B cell (primary cell): ENCODE measurements around the gene CPSF4L. TPM values are rescaled to one million over a fixed set of nuclear protein-coding genes. Genes with fewer than 3 reads are reported as not detected.
A peak's percentile ranks its signal among the peaks of the same experiment; 100 is the strongest.

ENCODE experiments used
- ATAC-seq: fragments of 200-7000 bp; cut with Tn5 transposase; one replicate; pipeline ENCODE4 v1.10.0; 2021; ENCODE audit warnings: low read depth, mild to moderate bottlenecking, moderate number of reproducible peaks, moderate library complexity
- CTCF ChIA-PET: fragments of 350-600 bp; sonication (Branson Sonifier 250); formaldehyde crosslinking; loops from one replicate; lab custom pipeline; 2021; ENCODE audit warnings: antibody characterized with exemption, inconsistent platforms; lab: Charles Lee
- POLR2A ChIA-PET: fragments of 350-600 bp; sonication (Branson Sonifier 250); formaldehyde crosslinking; loops from one replicate; lab custom pipeline; 2021; ENCODE audit warnings: antibody characterized with exemption; lab: Charles Lee
- DNase-seq: peaks from one replicate; pipeline ENCODE4 v3.0.0; 2013
- H2AFZ ChIP-seq: 2 replicates; pipeline ENCODE4 v1.6.1; 2012; ENCODE audit warnings: mild to moderate bottlenecking, low read depth, low read length; ENCODE audit not compliant: insufficient read depth, poor library complexity, severe bottlenecking
- H3K27ac ChIP-seq, 2 donors: 1 replicate in 1 of 2; 2 replicates in 1 of 2; pipeline ENCODE4 v1.5.1; 2012 to 2013; ENCODE audit warnings: low read length in 2 of 2, mild to moderate bottlenecking in 2 of 2, moderate library complexity in 1 of 2
- H3K27me3 ChIP-seq, 4 experiments: fragments of 200-600 bp in 1 of 4; sonication (generic) in 1 of 4; replicated peaks in 1 of 4; 1 replicate in 2 of 4; 2 replicates in 2 of 4; pipeline versions ENCODE4 v1.6.1 to v1.7.0; 2013 to 2016; ENCODE audit warnings: low read length in 3 of 4, mild to moderate bottlenecking in 2 of 4, mixed read lengths in 1 of 4, moderate library complexity in 1 of 4; ENCODE audit not compliant: insufficient read depth in 4 of 4, control insufficient read depth in 3 of 4; ENCODE audit errors: control extremely low read depth in 1 of 4
- H3K36me3 ChIP-seq, 2 experiments: replicated peaks in 1 of 2; 1 replicate in 1 of 2; 2 replicates in 1 of 2; pipeline versions ENCODE4 v1.6.1 to v1.7.1; 2013; ENCODE audit warnings: low read length in 1 of 2; ENCODE audit not compliant: insufficient read depth in 2 of 2, control insufficient read depth in 1 of 2; ENCODE audit errors: control extremely low read depth in 1 of 2, extremely low read depth in 1 of 2
- H3K4me1 ChIP-seq, 2 donors: fragments of 200-600 bp in 1 of 2; sonication (generic) in 1 of 2; 1 replicate in 1 of 2; 2 replicates in 1 of 2; pipeline versions ENCODE4 v1.5.1 to v1.6.1; 2013 to 2017; ENCODE audit warnings: low read length in 2 of 2; ENCODE audit not compliant: control insufficient read depth in 2 of 2, insufficient read depth in 2 of 2
- H3K4me2 ChIP-seq: replicated peaks from 2 replicates; pipeline ENCODE3; 2012; ENCODE audit warnings: mild to moderate bottlenecking, low read depth, low read length; ENCODE audit not compliant: poor library complexity, severe bottlenecking
- H3K4me3 ChIP-seq, 5 experiments: fragments of 200-600 bp in 1 of 5; sonication (generic) in 1 of 5; 1 replicate in 3 of 5; 2 replicates in 2 of 5; pipeline versions ENCODE4 v1.5.1 to v1.7.0; 2011 to 2016; ENCODE audit warnings: low read length in 4 of 5, mild to moderate bottlenecking in 4 of 5, low read depth in 2 of 5, control low read depth in 1 of 5, moderate library complexity in 1 of 5; ENCODE audit not compliant: insufficient read depth in 1 of 5; ENCODE audit errors: control extremely low read depth in 1 of 5, extremely low read depth in 1 of 5
- H3K79me2 ChIP-seq: fragments of 200-600 bp; sonication (generic); one replicate; pipeline ENCODE4 v1.6.0; 2016; ENCODE audit warnings: low read length; ENCODE audit not compliant: control insufficient read depth, insufficient read depth
- H3K9ac ChIP-seq: fragments of 200-600 bp; sonication (generic); 2 replicates; pipeline ENCODE4 v1.6.1; 2017; ENCODE audit warnings: mild to moderate bottlenecking, low read length, moderate library complexity
- H3K9me3 ChIP-seq, 3 donors: one replicate each; pipeline versions ENCODE4 v1.6.1 to v1.7.1; 2013; ENCODE audit warnings: low read length in 2 of 3; ENCODE audit not compliant: control insufficient read depth in 2 of 3, insufficient read depth in 1 of 3; ENCODE audit errors: control extremely low read depth in 1 of 3
- H4K20me1 ChIP-seq: 2 replicates; pipeline ENCODE4 v1.6.0; 2012; ENCODE audit warnings: mild to moderate bottlenecking, low read length; ENCODE audit not compliant: insufficient read depth, control insufficient read depth, poor library complexity, severe bottlenecking
- H3K27ac Mint-ChIP-seq: one replicate; pipeline ENCODE4 v1.8.0; 2021; ENCODE audit warnings: mixed read lengths
- H3K27me3 Mint-ChIP-seq: one replicate; pipeline ENCODE4 v1.8.0; 2021; ENCODE audit warnings: mixed read lengths
- H3K4me1 Mint-ChIP-seq: one replicate; pipeline ENCODE4 v1.8.0; 2021; ENCODE audit warnings: mixed read lengths
- H3K4me3 Mint-ChIP-seq: one replicate; pipeline ENCODE4 v1.8.0; 2021; ENCODE audit warnings: mixed read lengths
- H3K9me3 Mint-ChIP-seq: one replicate; pipeline ENCODE4 v1.8.0; 2022; ENCODE audit warnings: mixed read lengths; ENCODE audit not compliant: insufficient read depth
- CTCF ChIP-seq: fragments of 200-600 bp; IDR thresholded peaks from one replicate; pipeline ENCODE4 v1.8.0; 2022; ENCODE audit warnings: antibody characterized with exemption, mild to moderate bottlenecking
- EZH2 ChIP-seq: IDR thresholded peaks from 2 replicates; pipeline ENCODE4 v1.6.1; 2012; ENCODE audit warnings: borderline replicate concordance, low read depth, mild to moderate bottlenecking, moderate library complexity, low read length; ENCODE audit not compliant: insufficient read depth, poor library complexity, severe bottlenecking
- WGBS: methylation state at CpG from one replicate; pipeline ENCODE4 v1.1.5; 2013; ENCODE audit warnings: missing lambda C conversion rate; ENCODE audit not compliant: insufficient coverage; 5-methylcytosine and 5-hydroxymethylcytosine counted together
- intact Hi-C: fragments of 100-400 bp; cut with micrococcal nuclease; formaldehyde crosslinking; loops from one replicate; pipeline ENCODE4 v1.10.0; 2022
- polyA plus RNA-seq: library from polyadenylated mRNA; depleted of rRNA; stranded (reverse); fragments of >200 nt; gene quantifications from 2 replicates; pipeline ENCODE4 v1.2.3, GENCODE V29; 2012
- total RNA-seq, 2 donors: library from RNA; stranded (reverse); fragments of 120-200 nt in 1 of 2; gene quantifications; 1 replicate in 1 of 2; 2 replicates in 1 of 2; pipeline versions ENCODE4 v1.2.3 to v1.2.4, GENCODE V29; 2013 to 2022

The CPSF4L gene
- total and polyA plus RNA-seq, 2 donors (not counting 1 experiment from before 2014, with no cell fraction given): not detected

DNA sequence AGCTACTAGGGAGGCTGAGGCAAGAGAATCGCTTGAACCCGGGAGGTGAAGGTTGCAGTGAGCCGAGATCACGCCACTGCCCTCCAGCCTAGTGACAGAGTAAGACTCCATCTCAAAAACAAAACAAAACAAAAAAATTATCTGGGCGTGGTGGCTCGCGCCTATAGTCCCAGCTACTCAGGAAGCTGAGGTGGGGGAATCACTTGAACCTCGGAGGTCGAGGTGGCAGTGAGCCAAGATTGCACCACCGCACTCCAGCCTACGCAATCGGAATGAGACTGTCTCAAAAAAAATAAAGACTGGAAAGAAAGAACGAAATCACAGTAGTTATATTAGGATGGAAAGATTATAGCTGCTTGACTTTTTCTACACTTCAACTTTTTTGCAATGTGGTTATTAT lies 49.9 kb downstream of the CPSF4L start:
- peaks cover 12% of the 10 kb centered on the region for H4K20me1 ChIP-seq
- Mint-ChIP-seq H3K9me3 (no peaks in the 10 kb centered on the region), H3K27me3 (no peaks in the 10 kb centered on the region), H3K4me3 (no peak overlapping the region), H3K27ac (no peak overlapping the region), H3K4me1 (peaks cover 2% of the 10 kb centered on the region)
- DNase-seq: no peak
- no peak overlapping the region for H3K27ac ChIP-seq
- H3K4me1 ChIP-seq: no peaks in the 10 kb centered on the region
- CTCF ChIA-PET: interaction anchor here (0.7 kb wide), 1 partner anchor 483 kb away, joined by 3 read pairs; no protein-coding TSS in a partner anchor
- H2AFZ ChIP-seq: no peak overlapping the region
- H3K9me3 ChIP-seq: no peaks in the 10 kb centered on the region
- no peak overlapping the region for H3K4me2 ChIP-seq
- TF ChIP-seq EZH2: no peak
- no peak for TF ChIP-seq CTCF
- WGBS: 44% methylated on average over 5 of the region's 13 CpGs
- H3K4me3 ChIP-seq: no peak overlapping the region
- no peak for ATAC-seq
- no peak overlapping the region for H3K9ac ChIP-seq
- H3K27me3 ChIP-seq: no peaks in the 10 kb centered on the region
- peaks cover 2 to 56% of the 10 kb centered on the region in 2 experiments for H3K36me3 ChIP-seq
- POLR2A ChIA-PET: no interaction called here
- H3K79me2 ChIP-seq: peaks cover 23% of the 10 kb centered on the region
- intact Hi-C loops: no loop called here

DNA sequence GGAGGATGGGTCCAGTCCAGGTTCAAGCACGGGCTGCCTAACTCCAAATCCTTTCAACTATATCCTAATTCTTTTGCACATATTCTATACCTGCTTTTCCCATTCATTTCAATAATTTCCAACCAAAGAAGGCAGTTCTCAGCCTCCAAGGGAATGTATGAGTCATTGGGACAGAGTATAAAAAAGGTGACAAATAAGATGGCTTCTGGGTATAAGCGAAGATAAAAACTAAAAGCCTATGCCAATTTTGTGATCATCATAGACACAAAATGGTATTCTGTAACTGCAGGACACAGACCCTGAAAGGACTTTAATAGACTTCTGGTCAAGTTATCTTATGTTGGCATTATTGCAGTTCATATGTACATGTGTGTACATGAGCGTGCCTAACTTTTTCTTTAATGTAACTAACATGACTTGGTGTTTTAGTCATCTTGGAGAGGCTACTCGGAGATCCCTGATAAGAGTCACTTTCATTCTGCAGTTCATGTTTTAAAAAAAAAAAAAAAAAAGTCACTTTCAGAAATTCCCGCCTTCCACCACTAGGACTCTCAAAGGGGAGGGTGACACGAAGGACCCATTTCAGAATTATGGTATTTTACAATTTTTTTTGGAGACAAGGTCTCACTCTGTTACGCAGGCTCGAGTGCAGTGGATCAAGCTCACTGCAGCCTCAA lies 51.5 kb downstream of the CPSF4L start:
- no peaks in the 10 kb centered on the region for H3K4me1 ChIP-seq
- ChIA-PET CTCF (no interaction called here), POLR2A (interaction anchor here (0.7 kb wide), 1 partner anchor 117 kb away, joined by 4 read pairs; no protein-coding TSS in a partner anchor)
- peaks cover 5 to 57% of the 10 kb centered on the region in 2 experiments for H3K36me3 ChIP-seq
- H2AFZ ChIP-seq: no peak overlapping the region
- intact Hi-C loops: no loop called here
- DNase-seq: no peak
- H3K9me3 ChIP-seq: no peaks in the 10 kb centered on the region
- WGBS: 58% methylated on average over 2 of the region's 8 CpGs
- Mint-ChIP-seq H3K27ac (no peak overlapping the region), H3K4me3 (no peak overlapping the region), H3K4me1 (no peaks in the 10 kb centered on the region), H3K27me3 (no peaks in the 10 kb centered on the region), H3K9me3 (no peaks in the 10 kb centered on the region)
- H3K79me2 ChIP-seq: peaks cover 10% of the 10 kb centered on the region
- peaks cover 5% of the 10 kb centered on the region for H4K20me1 ChIP-seq
- H3K4me3 ChIP-seq: no peak overlapping the region
- no peak for ATAC-seq
- no peak overlapping the region for H3K4me2 ChIP-seq
- TF ChIP-seq EZH2: no peak
- TF ChIP-seq CTCF: peak; percentile 33
- no peak overlapping the region for H3K9ac ChIP-seq
- no peaks in the 10 kb centered on the region for H3K27me3 ChIP-seq
- no peak overlapping the region for H3K27ac ChIP-seq
